HG02981 (cell line): ENCODE data around the gene ABHD17C.
"Not testable (repeated sequence)": the region's sequence is repeated elsewhere in the genome, so short reads cannot be mapped to it uniquely, and the experiment has no call there.

Experiments
- ATAC-seq: cut with Tn5 transposase; IDR thresholded peaks from one replicate; pipeline ENCODE4 v1.9.1; 2021; ENCODE audit warnings: mild to moderate bottlenecking, moderate library complexity; ENCODE audit not compliant: unreplicated experiment

The ABHD17C gene

GRCh38 chr15:80695099-80695910 lies at the start of gene ABHD17C:
TSS of gene ABHD17C (plus strand) at chr15:80695310. CDS start at chr15:80695430, 120 bp downstream.
- ATAC-seq, result peak; percentile 70

DNA sequence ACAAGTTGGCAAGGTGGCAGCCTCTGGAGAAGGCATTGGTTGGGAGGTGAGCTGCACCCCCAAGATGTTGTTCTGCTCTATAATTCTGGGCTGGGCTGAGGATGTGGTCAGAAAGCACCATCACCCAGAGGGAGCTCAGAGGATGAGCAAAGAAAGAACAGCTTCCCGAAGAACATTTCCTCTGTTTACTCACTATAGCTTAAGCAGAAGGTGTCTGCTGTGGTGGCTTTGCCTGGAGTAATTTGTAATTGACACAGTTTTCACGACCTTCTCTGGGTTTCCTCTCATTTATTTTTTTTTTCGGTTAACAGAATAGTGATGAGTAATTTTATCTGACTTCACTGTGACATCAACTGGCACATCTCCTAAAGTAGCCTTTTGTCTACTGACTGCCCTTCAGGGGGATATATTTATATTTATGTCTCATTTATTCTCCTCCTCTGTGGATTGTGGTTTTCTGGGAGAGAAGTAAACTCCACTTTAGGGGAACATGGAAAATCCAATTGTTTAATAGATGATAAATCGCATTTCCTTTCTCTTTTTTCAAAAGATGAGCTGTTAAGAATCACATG lies 49.5 kb upstream of the ABHD17C start:
- no peak for ATAC-seq

- not testable (repeated sequence) for ATAC-seq
Measured at GRCh38 chr15:80647424-80647823, 47.7 kb upstream of the ABHD17C start.

- no peak for ATAC-seq
Measured at GRCh38 chr15:80654299-80654698, 40.8 kb upstream of the ABHD17C start.

DNA sequence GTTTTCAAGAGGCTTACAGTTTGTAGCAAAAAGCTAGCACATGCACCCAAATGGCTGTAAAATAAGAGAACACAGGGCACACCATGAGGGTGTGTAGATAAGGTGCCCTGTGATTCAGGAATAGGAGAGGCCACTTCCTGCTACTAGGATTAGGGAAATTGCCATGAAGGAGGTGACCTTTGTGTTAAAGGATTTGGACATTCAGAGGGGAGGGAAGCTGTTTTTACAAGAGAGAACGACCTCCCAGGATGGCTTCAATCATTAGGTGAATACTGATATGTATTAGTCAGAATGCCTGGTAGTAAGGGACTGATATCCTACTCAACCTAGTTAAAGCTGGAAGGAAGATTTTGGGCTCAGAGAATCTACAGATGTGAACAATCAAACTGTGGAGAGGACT lies 35.7 kb upstream of the ABHD17C start:
- no peak for ATAC-seq

GRCh38 chr15:80660119-80660518 lies 35.0 kb upstream of the ABHD17C start:
- no peak for ATAC-seq

DNA sequence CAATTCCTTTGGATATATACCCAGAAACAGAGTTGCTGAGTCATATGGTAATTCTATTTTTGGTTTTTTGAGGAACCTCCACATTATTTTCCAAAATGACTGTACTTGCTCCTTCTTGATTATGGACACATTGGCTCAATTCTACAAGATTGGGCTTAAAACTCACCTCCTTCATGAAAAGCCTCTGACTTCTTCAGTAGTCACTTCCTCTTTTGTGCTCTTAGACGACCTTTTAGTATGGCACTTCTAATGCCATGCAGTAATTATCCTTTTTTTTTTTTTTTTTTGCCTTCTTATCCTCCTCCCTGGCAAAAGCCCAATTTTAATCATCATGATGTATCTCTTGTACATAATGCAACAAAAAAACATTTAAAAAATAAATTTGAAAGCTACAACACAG lies 33.0 kb upstream of the ABHD17C start:
- ATAC-seq, result no peak

- no peak for ATAC-seq
Measured at GRCh38 chr15:80662757-80663553, 32.2 kb upstream of the ABHD17C start.

DNA sequence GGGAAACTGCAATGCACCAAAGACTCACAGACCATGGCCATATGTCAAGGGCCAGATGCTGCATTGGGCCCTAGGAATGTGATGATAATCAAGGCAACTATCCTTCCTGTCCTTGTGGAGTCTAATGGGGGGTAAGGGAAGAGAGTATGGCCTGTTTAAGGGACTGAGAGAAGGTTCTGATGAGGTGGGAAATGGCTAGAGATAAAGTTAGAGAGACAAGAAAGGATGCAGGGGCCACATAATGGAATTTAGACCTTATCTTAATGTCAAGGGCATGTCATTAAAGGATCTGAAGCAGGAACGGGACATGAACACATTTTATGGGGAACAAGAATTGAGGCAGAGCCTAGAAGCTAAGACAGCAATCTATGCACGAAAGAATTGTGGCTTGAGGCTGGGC lies 30.0 kb upstream of the ABHD17C start:
- ATAC-seq, result no peak

DNA sequence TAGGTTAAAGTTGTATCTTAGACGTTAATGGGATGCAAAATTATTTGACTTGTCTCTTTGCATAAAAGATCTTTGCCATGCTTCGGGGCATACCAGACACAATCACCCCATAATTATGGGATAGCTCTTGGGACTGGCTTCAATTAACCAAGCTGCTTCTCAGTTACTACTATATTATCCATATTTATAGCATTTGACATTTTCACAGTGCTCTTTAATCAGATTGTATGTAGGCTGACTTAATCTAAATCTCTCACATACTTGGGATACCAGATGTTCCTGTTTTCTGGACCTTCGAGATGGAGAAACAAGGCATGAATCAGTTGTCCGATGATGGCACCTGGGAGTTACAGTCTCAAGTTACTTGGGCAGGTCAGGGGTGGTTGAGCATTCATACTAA lies 27.2 kb upstream of the ABHD17C start:
- ATAC-seq, result no peak

DNA sequence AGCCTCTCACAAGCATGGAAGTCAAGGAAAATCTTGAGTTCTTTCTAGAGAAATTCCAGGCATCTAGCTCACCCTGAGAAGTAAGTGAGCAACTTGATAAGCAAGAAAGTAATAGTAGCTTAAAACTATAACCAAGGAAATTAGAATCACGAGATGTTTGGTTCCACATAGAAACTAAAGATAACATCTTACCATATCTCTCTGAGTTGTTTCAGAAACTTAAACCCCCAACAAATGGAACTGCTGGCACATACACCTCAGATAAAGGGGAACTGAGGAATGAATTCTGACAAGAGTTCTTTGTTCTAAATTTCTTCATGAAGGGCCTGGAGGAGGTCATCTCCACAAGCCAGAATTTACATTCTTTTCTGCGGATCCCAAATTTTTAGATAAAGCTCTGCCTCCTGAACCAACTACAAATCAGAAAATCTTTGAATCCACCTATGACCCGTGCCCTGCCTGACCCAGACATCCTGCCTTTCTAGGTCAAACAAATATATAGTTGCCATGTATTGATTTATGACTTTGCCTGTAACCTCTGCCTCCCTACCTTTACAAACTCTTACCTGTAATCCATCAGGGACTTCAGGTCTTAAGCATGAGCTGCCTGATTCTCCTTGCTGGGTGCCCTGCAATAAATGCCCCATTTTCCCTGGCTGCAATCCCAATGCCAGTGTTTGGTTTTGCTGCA lies 26.4 kb upstream of the ABHD17C start:
- ATAC-seq, result no peak

GRCh38 chr15:80669663-80670273 lies 25.3 kb upstream of the ABHD17C start:
- no peak for ATAC-seq

- no peak for ATAC-seq
Measured at GRCh38 chr15:80673561-80674244, 21.4 kb upstream of the ABHD17C start.

- no peak for ATAC-seq
Measured at GRCh38 chr15:80674245-80674614, 20.9 kb upstream of the ABHD17C start.

DNA sequence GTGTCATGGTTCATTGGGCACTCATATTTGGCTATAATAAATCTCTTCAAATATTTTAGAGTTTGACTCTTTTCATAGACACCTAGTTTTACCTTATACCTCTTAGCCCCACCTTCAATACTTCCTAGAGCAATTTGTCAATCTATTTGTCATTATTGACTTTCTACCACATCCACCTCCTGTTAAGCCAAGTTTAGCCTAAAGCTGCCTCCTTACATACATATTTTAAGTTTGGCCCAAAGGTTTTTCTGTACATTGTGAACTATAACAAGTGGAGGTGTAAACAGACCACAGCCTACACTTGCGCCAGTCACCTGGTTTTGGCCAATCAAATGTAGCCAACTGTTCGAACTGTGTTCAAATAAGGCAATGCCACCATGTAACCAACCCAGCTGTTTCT lies 18.1 kb upstream of the ABHD17C start:
- ATAC-seq, result no peak

DNA sequence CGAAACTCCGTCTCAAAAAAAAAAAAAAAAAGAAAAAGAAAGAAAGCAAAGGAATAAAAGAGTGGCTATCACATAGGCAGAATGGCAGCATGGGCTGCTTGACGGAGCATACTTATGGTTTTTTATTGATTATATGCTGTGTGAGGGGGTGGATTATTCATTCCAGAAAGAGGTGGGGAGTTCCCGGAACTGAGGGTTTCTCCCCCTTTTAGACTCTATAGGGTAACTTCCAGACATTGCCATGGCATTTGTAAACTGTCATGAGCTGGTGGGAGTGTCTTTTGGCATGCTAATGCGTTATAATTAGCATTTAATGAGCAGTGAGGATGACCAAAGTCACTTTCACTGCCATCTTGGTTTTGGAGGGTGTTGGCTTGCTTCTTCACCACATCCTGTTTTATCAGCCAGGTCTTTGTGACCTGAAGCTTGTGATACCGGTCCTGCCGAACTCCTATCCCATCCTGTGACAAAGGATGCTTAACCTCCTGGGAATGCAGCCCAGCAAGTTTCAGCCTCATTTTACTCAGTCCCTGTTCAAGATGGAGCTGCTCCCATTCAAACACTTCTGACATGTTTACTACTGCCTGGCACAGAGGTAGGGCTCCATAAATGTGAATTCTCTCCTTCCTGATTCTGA lies 15.8 kb upstream of the ABHD17C start:
- ATAC-seq, result no peak

GRCh38 chr15:80679804-80680175 lies 15.3 kb upstream of the ABHD17C start:
- ATAC-seq, result no peak

DNA sequence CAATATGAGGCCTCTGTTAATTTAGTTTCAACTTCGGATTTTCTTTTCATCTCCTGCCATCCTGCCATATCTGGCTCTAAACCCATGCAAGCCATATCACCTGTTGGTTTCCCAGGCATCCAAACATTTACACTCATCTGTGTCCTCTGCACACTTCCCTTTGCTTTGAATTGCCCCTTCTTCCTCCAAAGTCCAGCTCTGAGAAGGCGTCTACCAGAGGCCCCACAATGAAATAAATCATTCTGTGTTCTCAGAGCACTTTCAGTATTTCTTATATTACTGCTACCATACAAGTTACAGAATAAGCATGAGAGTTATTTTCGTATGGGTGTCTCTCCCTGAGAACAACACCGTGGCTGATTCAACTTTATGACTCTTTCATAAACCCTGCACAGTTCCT lies 12.9 kb upstream of the ABHD17C start:
- no peak for ATAC-seq

DNA sequence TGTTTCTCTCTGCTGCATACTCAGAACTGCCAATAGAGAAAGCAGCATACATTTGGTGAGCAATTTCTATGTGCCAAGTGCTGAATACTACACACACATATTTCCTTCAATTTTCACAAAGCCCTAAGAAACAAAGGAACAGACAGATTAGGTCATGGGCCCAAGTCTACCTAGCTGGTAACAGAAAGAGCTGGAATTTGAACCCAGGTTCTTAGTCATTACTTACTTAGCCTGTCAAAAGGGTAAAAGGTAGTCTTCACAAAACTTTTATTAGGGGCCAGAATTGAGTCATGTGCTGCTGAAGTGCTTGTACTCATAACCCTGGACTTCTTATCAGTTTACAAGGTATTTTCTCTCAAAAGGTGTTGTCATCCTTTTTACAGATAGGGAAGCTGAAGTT lies 10.4 kb upstream of the ABHD17C start:
- ATAC-seq, result no peak

DNA sequence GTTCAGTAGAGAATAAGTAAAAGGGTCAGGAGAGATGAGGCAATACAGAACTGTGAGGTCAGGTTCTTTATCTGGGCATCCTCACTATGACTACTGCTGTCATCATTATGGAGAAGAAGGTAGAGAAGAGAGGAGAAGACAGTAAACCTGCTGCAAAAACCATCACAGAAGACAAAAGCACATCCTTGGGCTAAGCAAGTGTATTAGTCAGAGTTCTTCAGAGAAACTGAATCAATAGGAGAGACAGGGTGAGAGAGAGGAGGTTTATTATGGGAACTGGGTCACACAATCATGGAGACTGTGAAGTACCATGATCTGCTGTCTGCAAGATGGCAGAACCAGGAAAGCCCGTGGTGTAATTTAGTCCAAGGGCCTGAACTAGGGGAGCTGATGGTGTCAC lies 9.5 kb upstream of the ABHD17C start:
- no peak for ATAC-seq
